Measurements from ENCODE around the gene AVP. TPM values are rescaled to one million over a fixed set of nuclear protein-coding genes. Genes with fewer than 3 reads are reported as not detected.

The AVP gene
- total and polyA plus RNA-seq, 2 of the 13 experiments (the other 11 are each of a cell fraction or from before 2014, with no cell fraction given): 0.12 TPM; not detected in 1

GRCh38 chr20:3106658-3107463 is 22.3 kb upstream of the AVP start (continued):
- TF ChIP-seq TRAFD1 (CRISPR knock-in tag; IDR thresholded peaks at IDR 0.05; ENCODE audit: borderline replicate concordance) (no peak; the same call in 1 of the 2 replicates), RERE (CRISPR knock-in tag; IDR thresholded peaks at IDR 0.05; ENCODE audit: low read depth) (no peak), ZBTB21 (CRISPR knock-in tag; IDR thresholded peaks at IDR 0.05) (no peak), POLR2A (IDR thresholded peaks at IDR 0.05; ENCODE audit: insufficient read depth in 1 of 2, low read depth in 2 of 2, low read length in 2 of 2) (peak; percentile 42 to 49; a peak in 2 of 4 replicates), NFIB (CRISPR knock-in tag; IDR thresholded peaks at IDR 0.05; ENCODE audit: borderline replicate concordance) (no peak), RARG (CRISPR knock-in tag; IDR thresholded peaks at IDR 0.05; ENCODE audit: low read depth) (no peak), HOXD1 (CRISPR knock-in tag; IDR thresholded peaks at IDR 0.05) (0 out of 2 replicates have a peak, but pooled peaks have one; percentile 15), PRDM15 (CRISPR knock-in tag; IDR thresholded peaks at IDR 0.05) (no peak), DMTF1 (CRISPR knock-in tag; IDR thresholded peaks at IDR 0.05) (no peak), TFE3 (CRISPR knock-in tag; IDR thresholded peaks at IDR 0.05) (peak; percentile 66), JARID2 (CRISPR knock-in tag; IDR thresholded peaks at IDR 0.05; ENCODE audit: insufficient replicate concordance) (no peak), ZNF614 (CRISPR knock-in tag; IDR thresholded peaks at IDR 0.05; ENCODE audit: borderline replicate concordance) (no peak)

Data from HepG2 (cell line).